Measurements from ENCODE around the gene GLCCI1.
"Not testable (repeated sequence)": the region's sequence is repeated elsewhere in the genome, so short reads cannot be mapped to it uniquely, and the experiment has no call there.

GLCCI1 gene

GRCh38 chr7:8044761-8045430 is 76.3 kb downstream of the GLCCI1 start:
- H3K4me3 Mint-ChIP-seq: no peak overlapping the region
- H3K9me3 Mint-ChIP-seq: no peaks in the 10 kb centered on the region
- peaks cover 16% of the 10 kb centered on the region for H3K36me3 Mint-ChIP-seq (ENCODE audit: insufficient read depth)
- ATAC-seq (replicated peaks; ENCODE audit: extremely low read depth, poor library complexity, severe bottlenecking) (no peak), DNase-seq (ENCODE audit: low spot score in 2 of 2) (no peak)
- H3K27me3 Mint-ChIP-seq: no peaks in the 10 kb centered on the region
- peak overlapping the region; percentile 19 for H3K27ac Mint-ChIP-seq (ENCODE audit: low read depth)
- H3K4me1 Mint-ChIP-seq: peaks cover 65% of the 10 kb centered on the region

- H3K27ac Mint-ChIP-seq (ENCODE audit: low read depth): peak overlapping the region; percentile 47
- H3K9me3 Mint-ChIP-seq; DNase-seq (ENCODE audit: low spot score in 2 of 2); ATAC-seq (replicated peaks; ENCODE audit: extremely low read depth, poor library complexity, severe bottlenecking); H3K36me3 Mint-ChIP-seq (ENCODE audit: insufficient read depth); H3K4me3 Mint-ChIP-seq; H3K27me3 Mint-ChIP-seq: not testable (repeated sequence)
- H3K4me1 Mint-ChIP-seq: peaks cover 59% of the 10 kb centered on the region
Measured at GRCh38 chr7:8048067-8048466, 79.5 kb downstream of the GLCCI1 start.

- ATAC-seq (replicated peaks; ENCODE audit: extremely low read depth, poor library complexity, severe bottlenecking) (no peak), DNase-seq (ENCODE audit: low spot score in 2 of 2) (no peak)
- Mint-ChIP-seq H3K36me3 (ENCODE audit: insufficient read depth) (peaks cover 13% of the 10 kb centered on the region), H3K4me1 (peaks cover 39% of the 10 kb centered on the region), H3K4me3 (no peak overlapping the region), H3K9me3 (no peaks in the 10 kb centered on the region), H3K27me3 (no peaks in the 10 kb centered on the region), H3K27ac (ENCODE audit: low read depth) (no peak overlapping the region)
Measured at GRCh38 chr7:8051373-8051772, 82.8 kb downstream of the GLCCI1 start.

GRCh38 chr7:8051998-8052397 is 83.4 kb downstream of the GLCCI1 start:
- no peak for DNase-seq (ENCODE audit: low spot score in 2 of 2)
- Mint-ChIP-seq H3K27me3 (no peaks in the 10 kb centered on the region), H3K4me1 (peaks cover 33% of the 10 kb centered on the region), H3K36me3 (ENCODE audit: insufficient read depth) (peaks cover 15% of the 10 kb centered on the region), H3K9me3 (no peaks in the 10 kb centered on the region), H3K27ac (ENCODE audit: low read depth) (no peak overlapping the region), H3K4me3 (no peak overlapping the region)
- no peak for ATAC-seq (replicated peaks; ENCODE audit: extremely low read depth, poor library complexity, severe bottlenecking)

GRCh38 chr7:8052824-8053223 is 84.2 kb downstream of the GLCCI1 start:
- Mint-ChIP-seq H3K27me3 (no peaks in the 10 kb centered on the region), H3K4me3 (no peak overlapping the region), H3K4me1 (peaks cover 31% of the 10 kb centered on the region), H3K27ac (ENCODE audit: low read depth) (no peak overlapping the region), H3K9me3 (no peaks in the 10 kb centered on the region), H3K36me3 (ENCODE audit: insufficient read depth) (peaks cover 14% of the 10 kb centered on the region)
- no peak for ATAC-seq (replicated peaks; ENCODE audit: extremely low read depth, poor library complexity, severe bottlenecking)
- DNase-seq (ENCODE audit: low spot score in 2 of 2): no peak

- ATAC-seq (replicated peaks; ENCODE audit: extremely low read depth, poor library complexity, severe bottlenecking) (no peak), DNase-seq (ENCODE audit: low spot score in 2 of 2) (no peak)
- Mint-ChIP-seq H3K4me3 (no peak overlapping the region), H3K27ac (ENCODE audit: low read depth) (no peak overlapping the region), H3K36me3 (ENCODE audit: insufficient read depth) (peaks cover 25% of the 10 kb centered on the region), H3K4me1 (peaks cover 16% of the 10 kb centered on the region), H3K9me3 (no peaks in the 10 kb centered on the region), H3K27me3 (no peaks in the 10 kb centered on the region)
Measured at GRCh38 chr7:8056439-8056838, 87.8 kb downstream of the GLCCI1 start.

- no peak overlapping the region for H3K27ac Mint-ChIP-seq (ENCODE audit: low read depth)
- no peaks in the 10 kb centered on the region for H3K9me3 Mint-ChIP-seq
- peaks cover 31% of the 10 kb centered on the region for H3K36me3 Mint-ChIP-seq (ENCODE audit: insufficient read depth)
- DNase-seq (ENCODE audit: low spot score in 2 of 2): no peak
- ATAC-seq (replicated peaks; ENCODE audit: extremely low read depth, poor library complexity, severe bottlenecking): no peak
- no peak overlapping the region for H3K4me3 Mint-ChIP-seq
- peaks cover 9% of the 10 kb centered on the region for H3K4me1 Mint-ChIP-seq
- H3K27me3 Mint-ChIP-seq: no peaks in the 10 kb centered on the region
Measured at GRCh38 chr7:8057566-8057965, 89.0 kb downstream of the GLCCI1 start.

- no peak for ATAC-seq (replicated peaks; ENCODE audit: extremely low read depth, poor library complexity, severe bottlenecking)
- DNase-seq (ENCODE audit: low spot score in 2 of 2): no peak
- H3K4me1 Mint-ChIP-seq: peaks cover 13% of the 10 kb centered on the region
- H3K9me3 Mint-ChIP-seq: no peaks in the 10 kb centered on the region
- H3K27ac Mint-ChIP-seq (ENCODE audit: low read depth): no peak overlapping the region
- peaks cover 33% of the 10 kb centered on the region for H3K36me3 Mint-ChIP-seq (ENCODE audit: insufficient read depth)
- no peaks in the 10 kb centered on the region for H3K27me3 Mint-ChIP-seq
- H3K4me3 Mint-ChIP-seq: no peak overlapping the region
Measured at GRCh38 chr7:8058322-8058721, 89.7 kb downstream of the GLCCI1 start.

GRCh38 chr7:8058852-8059251 is 90.3 kb downstream of the GLCCI1 start:
- no peak overlapping the region for H3K4me3 Mint-ChIP-seq
- no peak for ATAC-seq (replicated peaks; ENCODE audit: extremely low read depth, poor library complexity, severe bottlenecking)
- H3K27ac Mint-ChIP-seq (ENCODE audit: low read depth): no peak overlapping the region
- peaks cover 18% of the 10 kb centered on the region for H3K4me1 Mint-ChIP-seq
- H3K36me3 Mint-ChIP-seq (ENCODE audit: insufficient read depth): peaks cover 36% of the 10 kb centered on the region
- no peaks in the 10 kb centered on the region for H3K27me3 Mint-ChIP-seq
- H3K9me3 Mint-ChIP-seq: no peaks in the 10 kb centered on the region
- no peak for DNase-seq (ENCODE audit: low spot score in 2 of 2)

GRCh38 chr7:8060241-8060640 is 91.6 kb downstream of the GLCCI1 start:
- no peak overlapping the region for H3K27ac Mint-ChIP-seq (ENCODE audit: low read depth)
- no peak overlapping the region for H3K4me3 Mint-ChIP-seq
- no peak for DNase-seq (ENCODE audit: low spot score in 2 of 2)
- peaks cover 29% of the 10 kb centered on the region for H3K4me1 Mint-ChIP-seq
- no peak for ATAC-seq (replicated peaks; ENCODE audit: extremely low read depth, poor library complexity, severe bottlenecking)
- H3K27me3 Mint-ChIP-seq: no peaks in the 10 kb centered on the region
- H3K36me3 Mint-ChIP-seq (ENCODE audit: insufficient read depth): peaks cover 36% of the 10 kb centered on the region
- H3K9me3 Mint-ChIP-seq: no peaks in the 10 kb centered on the region

GRCh38 chr7:8063300-8063699 is 94.7 kb downstream of the GLCCI1 start:
- Mint-ChIP-seq H3K4me1 (peaks cover 56% of the 10 kb centered on the region), H3K27ac (ENCODE audit: low read depth) (peak overlapping the region; percentile 13), H3K36me3 (ENCODE audit: insufficient read depth) (peaks cover 25% of the 10 kb centered on the region)
- not testable (repeated sequence) for H3K27me3 Mint-ChIP-seq; H3K9me3 Mint-ChIP-seq; H3K4me3 Mint-ChIP-seq; DNase-seq (ENCODE audit: low spot score in 2 of 2); ATAC-seq (replicated peaks; ENCODE audit: extremely low read depth, poor library complexity, severe bottlenecking)

GRCh38 chr7:8063706-8064297 is 95.2 kb downstream of the GLCCI1 start:
- H3K27me3 Mint-ChIP-seq: no peaks in the 10 kb centered on the region
- no peaks in the 10 kb centered on the region for H3K9me3 Mint-ChIP-seq
- DNase-seq (ENCODE audit: low spot score in 2 of 2) (no peak), ATAC-seq (replicated peaks; ENCODE audit: extremely low read depth, poor library complexity, severe bottlenecking) (no peak)
- H3K36me3 Mint-ChIP-seq (ENCODE audit: insufficient read depth): peaks cover 24% of the 10 kb centered on the region
- peaks cover 59% of the 10 kb centered on the region for H3K4me1 Mint-ChIP-seq
- H3K27ac Mint-ChIP-seq (ENCODE audit: low read depth): no peak overlapping the region
- H3K4me3 Mint-ChIP-seq: no peak overlapping the region

- peaks cover 23% of the 10 kb centered on the region for H3K36me3 Mint-ChIP-seq (ENCODE audit: insufficient read depth)
- ATAC-seq (replicated peaks; ENCODE audit: extremely low read depth, poor library complexity, severe bottlenecking) (no peak), DNase-seq (ENCODE audit: low spot score in 2 of 2) (no peak)
- H3K4me3 Mint-ChIP-seq: no peak overlapping the region
- H3K27me3 Mint-ChIP-seq: no peaks in the 10 kb centered on the region
- H3K4me1 Mint-ChIP-seq: peaks cover 65% of the 10 kb centered on the region
- H3K27ac Mint-ChIP-seq (ENCODE audit: low read depth): no peak overlapping the region
- H3K9me3 Mint-ChIP-seq: no peaks in the 10 kb centered on the region
Measured at GRCh38 chr7:8064828-8065227, 96.2 kb downstream of the GLCCI1 start.

All from central memory CD8-positive, alpha-beta T cell (primary cell).